GM12875 (cell line): ENCODE results near the gene DOCK11.
A peak's percentile ranks its signal among the peaks of the same experiment; 100 is the strongest.

Experiments
- H3K4me3 ChIP-seq: one replicate; pipeline ENCODE4 v1.5.1; 2011; ENCODE audit warnings: low read depth, low read length, control low read depth
- CTCF ChIP-seq: IDR thresholded peaks from 2 replicates; pipeline ENCODE4 v1.5.1; 2011; ENCODE audit warnings: low read depth, mild to moderate bottlenecking, control low read depth, inconsistent platforms, low read length, moderate library complexity, borderline replicate concordance; ENCODE audit not compliant: insufficient read depth

Gene DOCK11

GRCh38 chrX:118612290-118612689, 116.7 kb downstream of the DOCK11 start:
- TF ChIP-seq CTCF = no peak
- H3K4me3 ChIP-seq = no peak overlapping the region

DNA sequence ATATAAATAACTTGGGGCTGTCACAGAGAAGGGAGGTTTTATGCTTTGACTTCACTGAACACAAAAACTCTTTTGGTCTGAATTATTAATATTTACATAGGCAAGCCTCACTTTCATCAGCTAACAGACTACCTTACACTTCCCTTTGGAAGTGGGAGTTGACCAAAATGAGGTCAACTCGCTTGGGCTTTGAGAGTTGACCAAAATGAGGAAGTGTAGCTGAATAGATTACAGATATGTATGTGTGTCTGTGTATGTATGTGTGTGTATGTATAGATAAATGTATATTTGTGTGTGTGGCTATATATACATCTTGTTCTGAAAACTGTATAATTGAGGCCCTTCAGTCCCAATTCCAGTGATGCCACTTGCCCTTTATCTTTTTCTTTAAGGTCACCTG, 118.5 kb downstream of the DOCK11 start:
- H3K4me3 ChIP-seq = no peak overlapping the region
- TF ChIP-seq CTCF = no peak

DNA sequence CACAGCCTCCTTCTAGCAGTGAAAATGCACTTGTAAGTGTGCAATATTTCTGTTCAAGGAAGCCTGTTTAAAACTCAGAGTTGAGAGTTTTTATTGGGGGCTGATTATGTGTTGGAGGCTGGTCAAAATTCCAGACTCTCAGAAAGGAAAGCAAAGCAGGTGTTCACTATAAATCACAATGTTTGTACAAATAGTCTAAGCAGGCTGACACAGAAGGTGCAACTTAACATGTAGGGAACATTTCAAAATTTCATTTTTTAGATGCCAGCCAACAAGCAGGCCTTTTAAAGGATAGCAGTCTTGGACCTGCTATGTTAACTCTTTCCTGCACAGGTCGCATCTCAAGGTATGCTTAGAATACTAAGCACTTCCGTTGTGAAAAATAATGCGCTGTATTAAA, 119.5 kb downstream of the DOCK11 start:
- no peak for TF ChIP-seq CTCF
- no peak overlapping the region for H3K4me3 ChIP-seq

DNA sequence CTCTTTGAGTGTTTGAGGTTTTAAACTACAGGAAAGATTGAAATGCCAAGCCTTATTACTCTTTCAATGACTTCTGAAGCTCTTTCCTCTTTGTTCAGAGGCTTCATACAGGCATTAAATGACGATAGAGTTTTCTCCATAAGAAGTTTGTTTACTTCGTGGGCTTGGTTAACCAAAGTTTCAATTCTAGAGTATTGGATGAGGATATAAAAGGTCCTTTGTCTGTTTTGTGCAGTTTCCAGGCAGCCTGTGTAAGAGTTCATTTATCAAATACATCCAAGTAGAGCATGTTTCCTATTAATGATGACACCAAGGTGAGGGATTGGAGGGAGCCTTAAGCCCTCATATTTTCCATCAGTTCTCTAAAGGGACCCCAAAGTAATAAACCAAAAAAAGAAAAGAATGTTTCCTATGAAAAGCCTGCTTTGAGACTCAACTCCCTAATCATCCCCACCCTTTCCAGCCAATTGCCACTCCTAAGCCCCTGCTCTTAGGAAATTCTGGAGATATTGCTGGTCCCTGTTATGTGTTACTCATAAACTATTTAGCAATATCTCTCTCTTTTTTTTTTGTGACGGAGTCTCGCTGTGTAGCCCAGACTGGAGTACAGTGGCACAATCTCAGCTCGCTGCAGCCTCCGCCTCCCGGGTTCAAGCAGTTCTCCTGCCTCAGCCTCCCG, 125.6 kb downstream of the DOCK11 start:
- no peak overlapping the region for H3K4me3 ChIP-seq
- no peak for TF ChIP-seq CTCF

GRCh38 chrX:118623062-118623461, 127.4 kb downstream of the DOCK11 start:
- no peak for TF ChIP-seq CTCF
- no peak overlapping the region for H3K4me3 ChIP-seq

- TF ChIP-seq CTCF = no peak
- H3K4me3 ChIP-seq = no peak overlapping the region
These were observed 130.7 kb downstream of the DOCK11 start for GRCh38 chrX:118626346-118626745.

GRCh38 chrX:118627084-118627758, 131.6 kb downstream of the DOCK11 start:
- no peak overlapping the region for H3K4me3 ChIP-seq
- TF ChIP-seq CTCF = peak; percentile 40; the same call in 1 of the 2 replicates
